Subcutaneous abdominal adipose tissue (tissue), 5 donors: ENCODE results near the gene ADAMTS15.

Experiments used
- H3K27ac ChIP-seq: one replicate; pipeline ENCODE4 v1.7.0; 2013; ENCODE audit warnings: low read depth, mild to moderate bottlenecking, inconsistent platforms, low read length, moderate library complexity
- H3K27me3 ChIP-seq, 5 donors: one replicate each; pipeline ENCODE4 v1.7.0; 2013; ENCODE audit warnings: low read length in 5 of 5, inconsistent platforms in 1 of 5; ENCODE audit not compliant: control insufficient read depth in 5 of 5, insufficient read depth in 4 of 5
- H3K36me3 ChIP-seq, 5 donors: one replicate each; pipeline ENCODE4 v1.7.0; 2013; ENCODE audit warnings: low read length in 5 of 5; ENCODE audit not compliant: control insufficient read depth in 5 of 5, insufficient read depth in 5 of 5
- H3K4me1 ChIP-seq, 5 donors: one replicate each; pipeline ENCODE4 v1.7.0; 2013; ENCODE audit warnings: low read length in 5 of 5, mild to moderate bottlenecking in 3 of 5, moderate library complexity in 1 of 5; ENCODE audit not compliant: control insufficient read depth in 5 of 5, insufficient read depth in 5 of 5
- H3K4me3 ChIP-seq, 5 donors: one replicate each; pipeline ENCODE4 v1.7.0; 2013; ENCODE audit warnings: low read length in 5 of 5, low read depth in 1 of 5
- H3K9ac ChIP-seq, 5 donors: one replicate each; pipeline ENCODE4 v1.7.0; 2013; ENCODE audit warnings: low read length in 5 of 5, mild to moderate bottlenecking in 4 of 5, moderate library complexity in 3 of 5
- H3K9me3 ChIP-seq, 5 donors: one replicate each; pipeline ENCODE4 v1.7.0; 2013; ENCODE audit warnings: low read length in 5 of 5; ENCODE audit not compliant: control insufficient read depth in 5 of 5
- donor health status: healthy.
- donor health status: healthy.
- donor health status: healthy.
- donor health status: healthy.
- donor health status: healthy.

The ADAMTS15 gene

DNA sequence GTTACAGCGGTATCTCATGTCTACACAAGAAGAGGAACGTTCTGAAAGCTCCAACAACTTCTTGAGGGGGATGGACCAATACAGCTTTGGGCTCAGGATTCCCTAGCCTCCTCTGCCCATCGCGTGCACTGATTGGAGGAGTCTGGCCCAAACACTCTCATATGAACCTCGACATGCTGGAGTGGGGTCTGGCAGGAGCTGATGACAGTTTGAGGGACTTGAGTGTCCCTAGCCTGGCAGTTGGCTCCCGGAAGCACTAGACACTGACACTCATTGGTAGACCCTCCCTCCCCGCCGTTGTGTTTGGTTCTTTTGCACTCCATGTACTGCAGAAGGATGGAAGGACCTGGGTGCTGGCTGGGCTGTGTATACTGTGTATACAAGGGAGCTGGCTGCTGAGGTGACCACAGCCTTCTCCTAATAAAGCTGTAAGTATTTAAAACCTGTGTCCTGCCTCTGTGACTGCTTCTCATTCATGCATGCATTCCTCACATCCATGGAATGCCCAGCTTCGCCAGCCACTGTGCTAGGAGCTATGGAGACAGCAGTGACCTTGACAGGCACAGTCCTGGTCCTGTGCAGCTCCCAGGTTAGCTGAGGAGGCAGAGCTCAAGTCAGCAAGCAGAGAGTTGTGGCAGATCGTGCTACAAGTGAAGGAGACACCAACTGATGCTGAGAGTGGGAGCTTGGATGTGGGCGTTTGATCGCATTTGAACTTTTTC is 27.9 kb downstream of the ADAMTS15 start:
- Histone ChIP-seq H3K9ac (peak overlapping the region in 4 of 5 donors; percentile 4 to 68 (median 36)), H3K4me3 (no peak overlapping the region), H3K4me1 (peaks cover 18 to 58% (median 42%) of the 10 kb centered on the region in 5 donors), H3K27me3 (no peaks in the 10 kb centered on the region), H3K9me3 (no peaks in the 10 kb centered on the region), H3K27ac (peak overlapping the region; percentile 98), H3K36me3 (peaks cover 0 to 56% (median 52%) of the 10 kb centered on the region in 5 donors)

DNA sequence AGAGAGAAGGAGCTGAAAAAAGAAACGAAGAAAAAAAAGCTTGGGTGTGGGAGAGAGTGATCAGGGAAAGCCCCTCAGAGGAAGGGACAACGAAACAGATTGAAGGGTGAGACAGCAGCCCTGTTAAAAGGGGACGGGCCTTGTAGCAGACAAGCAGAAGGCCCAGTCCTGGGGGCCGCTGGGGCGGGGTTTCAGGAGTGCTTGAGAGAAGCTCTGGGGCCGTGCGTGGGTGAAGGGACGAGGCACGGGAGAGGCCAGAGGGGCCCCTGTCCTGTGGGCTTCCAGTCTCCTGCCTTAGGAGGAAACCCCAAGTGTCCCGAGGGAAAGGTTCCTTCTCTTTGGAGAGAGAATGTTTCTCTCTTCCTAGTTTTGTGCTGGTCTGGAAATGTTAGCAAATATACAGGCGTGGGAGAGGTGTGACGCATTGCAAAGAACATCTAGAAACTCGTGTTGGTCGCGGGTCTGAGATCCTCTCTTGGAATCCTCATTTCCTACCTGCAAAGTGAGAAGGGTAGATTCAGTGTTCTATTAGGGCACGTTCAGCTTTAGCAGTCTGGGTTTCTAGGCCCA is 28.6 kb downstream of the ADAMTS15 start:
- peak overlapping the region; percentile 98 for H3K27ac ChIP-seq
- H3K9ac ChIP-seq: peak overlapping the region in 4 of 5 donors; percentile 4 to 68 (median 36)
- no peaks in the 10 kb centered on the region for H3K9me3 ChIP-seq
- no peak overlapping the region for H3K4me3 ChIP-seq
- no peaks in the 10 kb centered on the region for H3K27me3 ChIP-seq
- peaks cover 0 to 50% (median 45%) of the 10 kb centered on the region in 5 donors for H3K36me3 ChIP-seq
- H3K4me1 ChIP-seq: peaks cover 18 to 58% (median 42%) of the 10 kb centered on the region in 5 donors

DNA sequence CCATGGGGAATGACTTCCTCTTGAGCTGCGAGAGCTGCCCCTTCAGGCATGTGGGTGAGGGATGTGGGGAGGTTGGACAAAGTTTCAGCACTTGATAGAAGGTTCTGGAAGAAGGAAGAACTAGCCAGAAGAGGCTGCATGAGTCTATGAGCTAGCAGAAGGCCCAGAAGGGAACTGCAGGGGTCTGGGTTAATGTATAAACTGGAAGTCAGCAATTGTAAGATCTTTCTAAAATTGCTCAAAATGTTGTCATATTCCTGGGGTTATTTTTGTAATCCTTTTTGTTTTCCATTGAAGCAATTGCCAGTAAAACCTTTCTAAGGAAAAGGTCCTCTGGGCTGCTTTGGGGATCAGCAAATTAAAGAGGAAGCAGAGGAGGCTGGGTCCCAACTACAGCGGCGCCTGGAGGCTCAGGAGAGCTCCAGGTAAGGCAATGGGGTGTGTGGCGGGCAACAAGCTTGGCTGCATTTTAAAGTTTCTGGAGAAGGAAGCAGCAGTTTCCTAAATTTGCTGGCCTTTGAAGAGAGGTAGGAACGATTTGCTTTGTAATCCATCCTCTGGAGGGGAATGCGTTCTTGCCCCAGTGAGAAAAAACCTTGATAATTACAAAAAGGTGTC is 29.2 kb downstream of the ADAMTS15 start:
- H3K4me1 ChIP-seq: peaks cover 18 to 58% (median 42%) of the 10 kb centered on the region in 5 donors
- H3K9ac ChIP-seq: peak overlapping the region in 3 of 5 donors; percentile 9 to 68 (median 37)
- no peaks in the 10 kb centered on the region for H3K9me3 ChIP-seq
- no peak overlapping the region for H3K4me3 ChIP-seq
- H3K27ac ChIP-seq: peak overlapping the region; percentile 98
- H3K27me3 ChIP-seq: no peaks in the 10 kb centered on the region
- H3K36me3 ChIP-seq: peaks cover 0 to 43% (median 38%) of the 10 kb centered on the region in 5 donors

DNA sequence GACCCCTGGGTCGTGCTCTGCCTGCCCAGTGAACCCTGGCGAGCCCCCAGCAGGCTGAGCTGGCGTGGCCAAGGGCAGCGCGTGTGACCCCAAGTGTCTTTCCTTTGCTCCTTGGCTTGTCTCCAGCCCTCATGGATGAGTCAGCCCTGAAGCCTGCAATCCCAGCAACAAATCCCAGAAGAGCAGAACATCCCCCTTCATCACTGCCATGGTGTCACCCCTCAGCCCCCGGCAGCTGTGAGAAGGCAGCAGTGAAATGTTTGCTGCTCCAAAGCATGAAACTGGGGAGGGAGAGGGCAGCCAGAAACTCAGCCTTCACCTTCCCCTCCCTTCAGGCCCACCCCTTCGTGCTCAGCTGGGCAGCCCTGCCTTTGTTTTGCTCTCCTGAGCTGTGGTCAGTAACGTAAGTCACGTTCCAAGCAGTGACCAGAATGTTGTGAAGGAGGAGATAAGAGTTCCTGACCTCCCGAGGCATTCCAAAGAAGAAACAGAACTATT is 29.8 kb downstream of the ADAMTS15 start:
- Histone ChIP-seq H3K4me1 (peaks cover 18 to 58% (median 42%) of the 10 kb centered on the region in 5 donors), H3K27me3 (no peaks in the 10 kb centered on the region)

DNA sequence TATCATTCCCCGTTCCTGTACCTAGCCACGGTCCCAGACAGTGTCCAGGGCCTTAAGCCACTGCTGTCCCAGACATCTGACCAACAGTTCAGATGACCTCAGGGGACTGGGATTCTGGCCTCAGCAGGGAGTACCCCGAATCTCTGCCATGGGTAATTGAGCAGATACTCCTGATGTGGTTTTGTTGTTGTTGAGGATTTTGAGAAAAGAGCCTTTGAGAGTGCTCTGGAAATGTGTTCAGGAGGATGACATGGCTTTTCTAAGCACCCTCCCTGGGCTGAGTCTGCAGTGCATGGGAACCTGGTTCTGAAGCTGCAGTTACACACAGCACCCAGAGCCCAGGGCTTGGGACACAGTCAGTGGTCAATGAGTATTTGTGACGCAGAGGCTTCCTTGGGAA is 30.4 kb downstream of the ADAMTS15 start:
- Histone ChIP-seq H3K4me3 (no peak overlapping the region), H3K27me3 (no peaks in the 10 kb centered on the region), H3K4me1 (peaks cover 18 to 58% (median 42%) of the 10 kb centered on the region in 5 donors), H3K36me3 (peaks cover 0 to 31% (median 27%) of the 10 kb centered on the region in 5 donors), H3K9me3 (no peaks in the 10 kb centered on the region), H3K27ac (peak overlapping the region; percentile 98), H3K9ac (peak overlapping the region in 4 of 5 donors; percentile 8 to 62 (median 18))

More for the DNA sequence above, 29.8 kb downstream of the ADAMTS15 start:
- peak overlapping the region in 3 of 5 donors; percentile 11 to 68 (median 62) for H3K9ac ChIP-seq
- H3K4me3 ChIP-seq: no peak overlapping the region
- no peaks in the 10 kb centered on the region for H3K9me3 ChIP-seq
- H3K27ac ChIP-seq: peak overlapping the region; percentile 98
- peaks cover 0 to 37% (median 33%) of the 10 kb centered on the region in 5 donors for H3K36me3 ChIP-seq

DNA sequence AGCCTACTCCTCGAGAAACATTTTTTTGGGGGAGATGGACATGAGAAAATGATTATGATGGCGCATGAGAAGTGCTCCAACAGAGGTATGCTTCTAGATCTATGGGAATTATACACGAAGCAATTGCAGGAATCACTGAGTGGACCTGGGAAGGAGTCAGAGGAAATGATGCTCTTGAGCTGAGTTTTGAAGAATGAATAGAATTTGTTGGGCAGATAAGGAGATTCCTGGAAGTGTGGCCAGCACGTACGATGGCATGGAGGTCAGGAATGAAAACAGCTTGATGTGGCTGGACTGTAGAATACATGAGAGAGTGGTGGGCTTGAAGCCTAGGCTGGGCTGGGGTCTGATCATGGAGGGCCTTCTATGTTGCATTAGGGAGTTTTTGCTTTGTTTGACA is 31.7 kb downstream of the ADAMTS15 start:
- Histone ChIP-seq H3K27ac (peak overlapping the region; percentile 47), H3K9ac (no peak overlapping the region), H3K4me3 (no peak overlapping the region), H3K36me3 (peaks cover 0 to 18% (median 14%) of the 10 kb centered on the region in 5 donors), H3K4me1 (peaks cover 18 to 51% (median 42%) of the 10 kb centered on the region in 5 donors), H3K27me3 (no peaks in the 10 kb centered on the region), H3K9me3 (no peaks in the 10 kb centered on the region)

DNA sequence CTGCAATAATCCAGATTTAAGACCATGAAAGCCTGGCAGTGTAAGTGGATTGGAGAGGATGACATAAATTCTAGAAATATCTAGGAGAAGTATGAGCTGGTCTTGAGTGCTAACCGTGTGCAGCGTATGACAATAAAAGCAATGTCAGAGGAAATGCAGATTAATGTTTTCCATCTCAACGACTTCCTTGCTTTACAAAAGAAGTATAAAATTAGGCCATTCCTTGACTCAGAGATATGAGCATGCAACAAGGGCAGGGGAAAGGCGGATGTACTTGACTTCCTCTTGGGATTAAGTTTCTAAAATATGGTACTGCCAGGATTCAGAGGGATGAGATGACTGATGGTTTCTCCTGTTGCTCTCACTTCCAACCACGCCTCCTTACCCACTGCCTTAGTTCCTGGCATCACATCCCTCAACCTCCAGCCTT is 32.3 kb downstream of the ADAMTS15 start:
- Histone ChIP-seq H3K9ac (no peak overlapping the region), H3K27ac (peak overlapping the region; percentile 47), H3K4me3 (no peak overlapping the region), H3K36me3 (peaks cover 0 to 13% (median 9%) of the 10 kb centered on the region in 5 donors), H3K9me3 (no peaks in the 10 kb centered on the region), H3K4me1 (peaks cover 18 to 50% (median 42%) of the 10 kb centered on the region in 5 donors), H3K27me3 (no peaks in the 10 kb centered on the region)

DNA sequence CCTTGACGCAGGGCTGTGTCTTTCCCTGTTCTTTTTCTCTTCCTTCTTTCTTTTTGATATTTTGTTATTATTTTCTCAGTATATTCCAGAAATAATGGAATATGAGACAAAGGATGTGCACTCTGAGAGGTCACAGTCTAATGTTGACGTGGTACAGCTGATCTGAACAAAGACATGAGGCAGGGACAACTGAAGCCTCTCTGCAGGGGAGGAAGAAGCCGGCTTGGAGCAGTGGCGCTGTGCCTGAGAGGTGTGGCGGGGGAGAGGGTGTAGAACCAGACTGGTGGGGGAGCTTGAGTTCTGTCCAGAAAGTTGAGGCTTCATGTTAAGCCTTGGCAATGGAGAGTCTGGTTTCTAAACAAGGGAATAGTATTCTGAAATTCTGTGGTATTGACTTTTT is 34.7 kb downstream of the ADAMTS15 start:
- Histone ChIP-seq H3K9me3 (no peaks in the 10 kb centered on the region), H3K36me3 (peaks cover 0 to 5% (median 4%) of the 10 kb centered on the region in 5 donors), H3K9ac (no peak overlapping the region), H3K4me3 (no peak overlapping the region), H3K27ac (no peak overlapping the region), H3K4me1 (peaks cover 7 to 30% (median 21%) of the 10 kb centered on the region in 5 donors), H3K27me3 (no peaks in the 10 kb centered on the region)

DNA sequence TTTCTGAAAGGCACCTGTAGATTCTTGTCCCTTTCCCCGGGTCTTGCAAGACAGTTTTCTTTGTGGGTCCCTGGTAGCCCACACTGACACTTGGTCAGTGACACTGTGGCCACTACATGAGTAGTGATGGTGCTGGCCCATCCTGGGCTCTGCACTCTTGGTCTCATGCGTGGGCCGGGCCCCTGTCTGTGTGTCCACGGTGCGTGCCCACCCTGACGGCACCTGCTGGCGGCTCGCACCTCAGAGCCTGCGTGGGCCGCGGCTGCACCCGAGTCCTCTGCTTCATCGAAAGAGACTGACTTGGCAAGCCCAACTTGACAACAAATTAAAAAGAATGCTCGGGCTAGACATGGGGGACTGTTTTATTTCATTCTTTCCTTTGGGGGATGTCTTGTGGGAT is 37.5 kb downstream of the ADAMTS15 start:
- no peaks in the 10 kb centered on the region for H3K9me3 ChIP-seq
- no peak overlapping the region for H3K9ac ChIP-seq
- no peak overlapping the region for H3K27ac ChIP-seq
- H3K4me3 ChIP-seq: no peak overlapping the region
- peaks cover 0 to 4% (median 0%) of the 10 kb centered on the region in 5 donors for H3K36me3 ChIP-seq
- H3K27me3 ChIP-seq: no peaks in the 10 kb centered on the region
- H3K4me1 ChIP-seq: peaks cover 0 to 6% (median 0%) of the 10 kb centered on the region in 5 donors
